GM10847 (cell line): ENCODE measurements around the gene THEMIS.

Experiments
- POLR2A ChIP-seq: IDR thresholded peaks from 2 replicates; pipeline ENCODE4 v1.6.1; 2011; ENCODE audit not compliant: insufficient read length; ENCODE audit errors: extremely low read depth

Gene THEMIS

DNA sequence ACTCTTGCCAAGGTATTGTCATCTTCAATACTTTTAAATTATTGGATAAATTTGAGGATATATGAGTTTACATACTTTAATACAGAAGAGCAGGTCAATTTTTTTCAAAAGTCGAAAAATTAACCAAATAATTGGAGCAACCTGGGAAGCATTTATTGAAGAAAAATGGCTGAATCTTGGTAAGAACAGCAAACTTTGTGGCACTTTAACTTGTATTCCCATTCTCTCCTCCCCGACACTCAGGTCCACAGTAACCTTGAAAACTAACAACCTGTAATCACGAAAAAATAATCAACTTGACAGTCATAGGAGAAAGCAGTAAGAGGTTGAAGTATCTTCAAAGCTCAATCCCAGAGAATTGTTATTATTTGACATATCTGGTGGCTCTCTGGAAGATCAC, 55.6 kb downstream of the THEMIS start:
- TF ChIP-seq POLR2A, result no peak

DNA sequence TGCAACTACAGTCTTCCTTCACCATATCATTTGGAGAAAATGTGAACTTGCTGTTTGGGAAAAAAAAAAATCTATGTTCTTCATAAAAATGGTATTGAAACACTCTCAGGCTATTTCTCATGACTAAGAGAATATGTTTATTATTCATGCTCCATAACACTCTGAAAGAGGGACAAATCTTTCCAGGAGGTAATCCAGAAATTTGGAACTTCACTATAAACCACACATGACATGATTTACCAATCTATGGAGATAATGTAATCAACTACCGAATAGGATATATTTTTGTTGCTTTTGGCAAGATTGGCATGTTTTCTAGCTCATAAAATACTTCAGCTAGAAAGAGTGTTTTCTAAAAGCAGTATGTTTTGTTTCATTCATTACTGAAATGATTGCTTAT, 56.3 kb downstream of the THEMIS start:
- TF ChIP-seq POLR2A, result no peak

DNA sequence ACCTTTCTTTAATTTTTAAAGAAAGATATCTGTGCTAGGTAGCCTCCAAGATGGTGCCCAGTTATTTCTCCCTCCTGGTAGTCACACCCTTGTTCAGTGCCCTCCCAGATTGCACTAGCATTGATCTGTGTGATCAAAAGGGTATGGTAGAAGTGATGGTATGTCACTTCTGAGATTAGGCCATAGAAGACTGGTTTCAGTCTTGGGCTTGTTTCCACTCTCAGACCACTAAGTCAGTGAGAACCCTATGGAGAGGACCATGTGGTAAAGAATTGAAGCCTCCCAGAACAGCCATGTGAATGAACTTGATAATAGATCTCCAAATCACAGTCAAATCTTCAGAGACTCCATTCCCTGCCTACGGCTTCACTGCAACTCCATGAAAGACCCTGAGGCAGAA, 57.3 kb downstream of the THEMIS start:
- TF ChIP-seq POLR2A, result no peak

GRCh38 chr6:127842562-127842961, 58.3 kb downstream of the THEMIS start:
- TF ChIP-seq POLR2A, result no peak

GRCh38 chr6:127841811-127842210, 59.0 kb downstream of the THEMIS start:
- TF ChIP-seq POLR2A, result no peak

DNA sequence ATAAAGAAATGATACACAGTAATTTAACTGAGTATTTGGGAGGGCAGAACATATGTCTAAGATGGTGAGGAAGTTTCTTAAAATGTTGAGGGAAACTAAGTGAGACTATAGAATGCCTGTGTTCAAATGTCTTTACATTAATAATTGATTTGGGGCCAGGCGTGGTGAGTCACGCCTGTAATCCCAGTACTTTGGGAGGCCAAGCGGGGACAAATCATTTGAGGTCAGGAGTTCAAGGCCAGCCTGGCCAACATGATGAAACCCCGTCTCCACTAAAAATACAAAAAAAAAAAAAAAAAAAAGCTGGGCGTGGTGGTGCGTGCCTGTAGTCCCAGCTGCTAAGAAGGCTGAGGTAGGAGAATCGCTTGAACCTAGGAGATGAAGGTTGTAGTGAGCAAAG, 66.7 kb downstream of the THEMIS start:
- TF ChIP-seq POLR2A, result no peak

- no peak for TF ChIP-seq POLR2A
These were observed 67.5 kb downstream of the THEMIS start for GRCh38 chr6:127833336-127833735.

GRCh38 chr6:127832381-127832780, 68.5 kb downstream of the THEMIS start:
- TF ChIP-seq POLR2A, result no peak

- no peak for TF ChIP-seq POLR2A
These were observed 76.8 kb downstream of the THEMIS start for GRCh38 chr6:127824061-127824460.

DNA sequence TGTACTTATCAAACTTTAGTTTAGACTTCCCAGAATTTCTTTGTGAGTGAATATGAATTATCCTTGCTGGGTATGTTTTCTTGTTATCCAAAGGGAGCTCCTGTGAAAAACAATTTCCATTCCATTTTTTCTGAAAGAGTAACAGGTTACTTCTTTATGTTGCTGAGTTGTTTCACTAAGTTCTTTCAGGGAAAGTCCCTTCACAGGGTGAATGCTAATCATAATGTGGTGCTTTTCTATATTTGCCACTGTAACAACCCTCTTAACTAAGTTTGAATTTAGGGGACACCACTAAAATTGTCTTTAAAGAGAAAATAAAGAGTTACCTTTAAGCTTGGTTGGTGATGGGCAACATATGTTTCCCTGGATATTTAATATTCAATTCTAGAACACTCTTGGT, 79.4 kb downstream of the THEMIS start:
- no peak for TF ChIP-seq POLR2A

GRCh38 chr6:127818149-127818548, 82.7 kb downstream of the THEMIS start:
- no peak for TF ChIP-seq POLR2A

- TF ChIP-seq POLR2A, result no peak
These were observed 84.2 kb downstream of the THEMIS start for GRCh38 chr6:127816643-127817042.

DNA sequence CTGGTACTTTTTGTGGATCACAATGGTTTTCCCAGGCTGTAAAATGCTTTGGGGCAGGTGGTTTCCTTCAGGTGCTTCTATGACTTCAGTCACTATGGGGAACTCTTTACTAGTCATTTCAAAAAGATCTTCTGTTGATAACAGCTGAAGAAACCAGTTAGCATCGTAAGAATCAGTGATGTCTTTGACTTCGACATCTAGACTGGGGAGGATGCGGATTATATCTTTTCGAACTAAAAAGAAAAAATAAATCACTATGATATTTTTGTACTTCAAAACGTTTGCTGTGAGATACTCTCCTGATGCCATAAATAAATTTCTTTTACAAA, 87.2 kb downstream of the THEMIS start:
- TF ChIP-seq POLR2A, result no peak

- TF ChIP-seq POLR2A, result no peak
These were observed 87.7 kb downstream of the THEMIS start for GRCh38 chr6:127812985-127813698.

GRCh38 chr6:127811900-127812570, 88.8 kb downstream of the THEMIS start:
- no peak for TF ChIP-seq POLR2A

DNA sequence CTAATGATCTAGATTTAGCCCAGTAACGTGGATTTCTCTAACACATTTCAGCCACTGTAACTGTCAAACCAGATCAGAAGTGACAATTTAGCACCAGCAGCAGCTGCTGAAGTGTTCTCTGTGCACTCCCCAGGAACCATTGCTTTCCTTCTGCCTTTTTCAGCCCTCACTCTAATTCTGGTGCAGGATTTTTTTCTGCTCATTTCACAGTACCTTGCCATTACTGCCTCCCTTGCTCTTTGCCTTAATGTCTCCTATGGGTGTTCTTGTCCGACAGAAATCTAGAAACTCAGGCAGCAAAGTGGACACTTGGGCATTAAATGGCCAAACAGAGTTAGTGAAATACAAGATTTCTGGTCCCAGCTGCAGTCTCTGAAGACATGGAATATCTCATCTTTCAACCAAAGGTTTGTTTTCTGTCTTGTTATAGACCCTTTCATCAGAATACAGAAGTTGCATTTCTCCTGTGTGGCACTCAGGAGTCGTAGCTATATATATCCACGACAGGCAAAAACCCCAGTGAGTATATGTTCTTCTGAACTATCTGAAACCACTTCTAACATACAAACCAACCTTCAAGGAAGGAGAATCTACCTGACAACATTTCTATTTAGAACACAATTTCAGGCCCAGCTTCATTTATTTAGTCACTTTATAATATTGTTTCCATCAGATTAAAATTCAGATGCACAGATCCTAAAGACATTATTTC, 92.9 kb downstream of the THEMIS start:
- TF ChIP-seq POLR2A, result no peak

- no peak for TF ChIP-seq POLR2A
These were observed 104.1 kb downstream of the THEMIS start for GRCh38 chr6:127796713-127797112.

GRCh38 chr6:127794405-127794804, 106.5 kb downstream of the THEMIS start:
- TF ChIP-seq POLR2A, result no peak
